GM23338 (cell line): ENCODE data around the gene STK4. TPM values are rescaled to one million over a fixed set of nuclear protein-coding genes. Genes with fewer than 3 reads are reported as not detected.

Experiments
- ATAC-seq: fragments of 200-7000 bp; cut with Tn5 transposase; 3 replicates; pipeline ENCODE4 v1.9.1; 2020
- DNase-seq: peaks from one replicate; pipeline ENCODE4 v3.0.0-alpha.2; 2015; ENCODE audit warnings: low spot score
- H2AFZ ChIP-seq: fragments of 200-600 bp; sonication (generic); 2 replicates; pipeline ENCODE4 v1.8.0; 2016; ENCODE audit warnings: antibody characterized with exemption, mild to moderate bottlenecking, moderate library complexity
- H3F3A ChIP-seq: fragments of 200-600 bp; sonication (generic); replicated peaks from 2 replicates; pipeline ENCODE4 v1.8.0; 2017; ENCODE audit warnings: antibody characterized with exemption, mixed run types, low read depth
- H3K27ac ChIP-seq: fragments of 200-600 bp; sonication (generic); 2 replicates; pipeline ENCODE4 v1.6.1; 2016; ENCODE audit warnings: low read depth
- H3K27me3 ChIP-seq: fragments of 200-600 bp; sonication (generic); 2 replicates; pipeline ENCODE4 v1.8.0; 2016; ENCODE audit warnings: mild to moderate bottlenecking, mixed run types, moderate library complexity; ENCODE audit not compliant: insufficient read depth
- H3K36me3 ChIP-seq: fragments of 200-600 bp; sonication (generic); 2 replicates; pipeline ENCODE4 v1.8.0; 2016; ENCODE audit warnings: mild to moderate bottlenecking; ENCODE audit not compliant: insufficient read depth
- H3K4me1 ChIP-seq: fragments of 200-600 bp; sonication (generic); 2 replicates; pipeline ENCODE4 v1.8.0; 2016; ENCODE audit warnings: mild to moderate bottlenecking, moderate library complexity; ENCODE audit not compliant: insufficient read depth
- H3K4me2 ChIP-seq: fragments of 200-600 bp; sonication (generic); 2 replicates; pipeline ENCODE4 v1.7.1; 2017; ENCODE audit warnings: mixed run types
- H3K4me3 ChIP-seq: fragments of 200-600 bp; sonication (generic); 2 replicates; pipeline ENCODE4 v1.6.1; 2016; ENCODE audit warnings: mixed run types
- H3K79me2 ChIP-seq: fragments of 200-600 bp; sonication (generic); replicated peaks from 2 replicates; pipeline ENCODE4 v1.8.0; 2017; ENCODE audit warnings: mild to moderate bottlenecking; ENCODE audit not compliant: insufficient read depth
- H3K9me2 ChIP-seq: fragments of 200-600 bp; sonication (generic); 2 replicates; pipeline ENCODE4 v1.8.0; 2017; ENCODE audit not compliant: insufficient read depth
- H4K20me1 ChIP-seq: fragments of 200-600 bp; sonication (generic); replicated peaks from 2 replicates; pipeline ENCODE4 v1.8.0; 2017; ENCODE audit warnings: mild to moderate bottlenecking; ENCODE audit not compliant: insufficient read depth
- H3K27ac Mint-ChIP-seq: 2 replicates; pipeline ENCODE4 v1.8.0; 2020; ENCODE audit warnings: inconsistent platforms, mild to moderate bottlenecking, moderate library complexity, mixed read lengths
- H3K27me3 Mint-ChIP-seq: 3 replicates; pipeline ENCODE4 v1.8.0; 2022; ENCODE audit warnings: low read depth, mild to moderate bottlenecking, moderate library complexity, mixed read lengths, inconsistent platforms; ENCODE audit not compliant: insufficient read depth, poor library complexity
- H3K36me3 Mint-ChIP-seq: 3 replicates; pipeline ENCODE4 v1.8.0; 2021; ENCODE audit warnings: low read depth, mild to moderate bottlenecking, inconsistent platforms, moderate library complexity, mixed read lengths
- H3K4me1 Mint-ChIP-seq: 3 replicates; pipeline ENCODE4 v1.8.0; 2020; ENCODE audit warnings: mild to moderate bottlenecking, inconsistent platforms, mixed read lengths
- H3K4me3 Mint-ChIP-seq: 3 replicates; pipeline ENCODE4 v1.8.0; 2021; ENCODE audit warnings: moderate library complexity, mild to moderate bottlenecking, inconsistent platforms, mixed read lengths
- H3K9me3 Mint-ChIP-seq: 3 replicates; pipeline ENCODE4 v1.8.0; 2020; ENCODE audit warnings: moderate library complexity, mild to moderate bottlenecking, inconsistent platforms, mixed read lengths
- CREB1 ChIP-seq: fragments of 250-450 bp; sonication (Bioruptor Pico); IDR thresholded peaks from 2 replicates; pipeline ENCODE4 v1.5.0; 2020; ENCODE audit warnings: low read depth, mild to moderate bottlenecking, moderate library complexity
- CTCF ChIP-seq, 2 experiments: fragments of 200-600 bp in 1 of 2; sonication (generic) in 1 of 2; conservative IDR thresholded peaks; 2 replicates each; pipeline versions ENCODE4 v1.5.1 to v1.6.1; 2016 to 2017; ENCODE audit warnings: antibody characterized with exemption in 2 of 2, low read depth in 2 of 2, mild to moderate bottlenecking in 2 of 2, moderate library complexity in 1 of 2
- ETS1 ChIP-seq: IDR thresholded peaks from 2 replicates; pipeline ENCODE4 v1.6.1; 2016; ENCODE audit warnings: antibody characterized with exemption
- EZH2 ChIP-seq: fragments of 200-600 bp; sonication (generic); IDR thresholded peaks from one replicate; pipeline ENCODE4 v1.8.0; 2017; ENCODE audit warnings: antibody characterized with exemption, mild to moderate bottlenecking, low read depth; ENCODE audit not compliant: unreplicated experiment
- EZH2phosphoT487 ChIP-seq: fragments of 200-600 bp; sonication (generic); IDR thresholded peaks from one replicate; pipeline ENCODE4 v1.8.1; 2018; ENCODE audit warnings: antibody characterized with exemption; ENCODE audit not compliant: unreplicated experiment
- NANOG ChIP-seq: IDR thresholded peaks from 2 replicates; pipeline ENCODE4 v1.6.1; 2016; ENCODE audit warnings: antibody characterized with exemption, borderline replicate concordance
- POLR2AphosphoS5 ChIP-seq: IDR thresholded peaks from 2 replicates; pipeline ENCODE4 v1.6.1; 2016; ENCODE audit warnings: antibody characterized with exemption, low read depth
- STAT1 ChIP-seq: IDR thresholded peaks from one replicate; pipeline ENCODE4 v1.6.1; 2016; ENCODE audit warnings: antibody characterized with exemption; ENCODE audit not compliant: unreplicated experiment
- ZNF114 ChIP-seq: fragments of 250-450 bp; sonication (Bioruptor Pico); IDR thresholded peaks from 2 replicates; pipeline ENCODE4 v1.5.0; 2020; ENCODE audit warnings: mild to moderate bottlenecking, moderate library complexity
- ZNF331 ChIP-seq: fragments of 250-450 bp; sonication (Bioruptor Pico); IDR thresholded peaks from 2 replicates; pipeline ENCODE4 v1.5.0; 2020; ENCODE audit warnings: low read depth, mild to moderate bottlenecking, moderate library complexity
- ZNF462 ChIP-seq: fragments of 250-450 bp; sonication (Bioruptor Pico); IDR thresholded peaks from 2 replicates; pipeline ENCODE4 v1.5.0; 2020; ENCODE audit warnings: mild to moderate bottlenecking, moderate library complexity
- polyA plus RNA-seq: library from polyadenylated mRNA; unstranded; fragments of >200 nt; fragmentation: Nextera tagmentation; extraction: Ambion mirVana; gene quantifications from 2 replicates; pipeline ENCODE4 v1.2.1, GENCODE V29; 2016
- total RNA-seq: library from RNA; depleted of rRNA; stranded (reverse); fragments of >200 nt; shearing (Covaris generic); gene quantifications from 2 replicates; pipeline ENCODE4 v1.2.3, GENCODE V29; 2014

STK4 gene
- total and polyA plus RNA-seq, 2 experiments from 2014 or later, result 37.7 to 58.7 TPM

- no peak for TF ChIP-seq EZH2phosphoT487
- TF ChIP-seq ZNF331 (CRISPR knock-in tag), result no peak
- TF ChIP-seq STAT1, result no peak
These were observed 76.7 kb downstream of the STK4 start (continued) for GRCh38 chr20:45042978-45043377.

- H3K4me3 Mint-ChIP-seq, result no peak overlapping the region
- Histone ChIP-seq H3F3A (no peaks in the 10 kb centered on the region), H3K4me3 (no peak overlapping the region), H4K20me1 (no peaks in the 10 kb centered on the region), H3K27ac (no peak overlapping the region), H3K4me2 (no peak overlapping the region), H2AFZ (no peak overlapping the region), H3K79me2 (0 out of 2 replicates have a peak, but pooled peaks cover 3% of the 10 kb centered on the region), H3K36me3 (no peaks in the 10 kb centered on the region), H3K27me3 (no peaks in the 10 kb centered on the region), H3K4me1 (peaks cover 21% of the 10 kb centered on the region; the same call in 1 of the 2 replicates), H3K9me2 (no peaks in the 10 kb centered on the region)
- H3K27me3 Mint-ChIP-seq, result peaks cover 7% of the 10 kb centered on the region
- peak; percentile 75 for ATAC-seq
- peaks cover 24% of the 10 kb centered on the region; the same call in 2 of the 3 replicates for H3K36me3 Mint-ChIP-seq
- H3K4me1 Mint-ChIP-seq, result peaks cover 31% of the 10 kb centered on the region
- TF ChIP-seq NANOG (no peak), CTCF (conservative IDR thresholded peaks at IDR 0.05; ENCODE audit: low read depth in 2 of 2) (peak; percentile 87 to 97)
- H3K9me3 Mint-ChIP-seq, result peaks cover 7% of the 10 kb centered on the region; the same call in 2 of the 3 replicates
- DNase-seq, result peak; percentile 87
- peak overlapping the region; percentile 51; the same call in 1 of the 2 replicates for H3K27ac Mint-ChIP-seq
These were observed 77.8 kb downstream of the STK4 start for GRCh38 chr20:45044084-45044573.

- no peaks in the 10 kb centered on the region for H4K20me1 ChIP-seq
- ATAC-seq, result no peak
- H3K79me2 ChIP-seq, result 0 out of 2 replicates have a peak, but pooled peaks cover 3% of the 10 kb centered on the region
- H3K4me3 Mint-ChIP-seq, result no peak overlapping the region
- H3K36me3 ChIP-seq, result no peaks in the 10 kb centered on the region
- H3K27me3 ChIP-seq, result no peaks in the 10 kb centered on the region
- DNase-seq, result no peak
- peaks cover 18% of the 10 kb centered on the region; the same call in 1 of the 2 replicates for H3K4me1 ChIP-seq
- peaks cover 7% of the 10 kb centered on the region; the same call in 2 of the 3 replicates for H3K9me3 Mint-ChIP-seq
- no peak overlapping the region for H3K4me2 ChIP-seq
- no peak overlapping the region for H3K27ac Mint-ChIP-seq
- H3K4me1 Mint-ChIP-seq, result peaks cover 31% of the 10 kb centered on the region
- H3K9me2 ChIP-seq, result no peaks in the 10 kb centered on the region
- peaks cover 23% of the 10 kb centered on the region; the same call in 2 of the 3 replicates for H3K36me3 Mint-ChIP-seq
- H3K4me3 ChIP-seq, result no peak overlapping the region
- H2AFZ ChIP-seq, result no peak overlapping the region
- H3K27me3 Mint-ChIP-seq, result peaks cover 7% of the 10 kb centered on the region
- no peak overlapping the region for H3K27ac ChIP-seq
- H3F3A ChIP-seq, result no peaks in the 10 kb centered on the region
- TF ChIP-seq CREB1 (CRISPR knock-in tag) (no peak), NANOG (no peak), ZNF462 (CRISPR knock-in tag) (no peak), EZH2phosphoT487 (no peak), STAT1 (no peak), EZH2 (no peak), ETS1 (no peak), POLR2AphosphoS5 (no peak), ZNF114 (CRISPR knock-in tag) (no peak)
These were observed 78.3 kb downstream of the STK4 start for GRCh38 chr20:45044601-45045000.
